Skin of body (tissue), 3 donors: ENCODE measurements around the gene MORF4L1. TPM values are rescaled to one million over a fixed set of nuclear protein-coding genes. Genes with fewer than 3 reads are reported as not detected.

ENCODE experiments used
- DNase-seq: peaks from one replicate; lab custom pipeline; 2025; lab: John Stamatoyannopoulos, UW
- small RNA-seq: library from RNA; depleted of rRNA; stranded (forward); fragments of <200 nt; gene quantifications from one replicate; pipeline ENCODE3, GENCODE V24; 2014; ENCODE audit warnings: low replicate concordance
- total RNA-seq: library from RNA; depleted of rRNA; stranded (reverse); fragments of >200 nt; gene quantifications from one replicate; pipeline ENCODE4 v1.2.3, GENCODE V29; 2014

The MORF4L1 gene
- total RNA-seq, 1 donor from 2014 or later: 440 TPM

DNA sequence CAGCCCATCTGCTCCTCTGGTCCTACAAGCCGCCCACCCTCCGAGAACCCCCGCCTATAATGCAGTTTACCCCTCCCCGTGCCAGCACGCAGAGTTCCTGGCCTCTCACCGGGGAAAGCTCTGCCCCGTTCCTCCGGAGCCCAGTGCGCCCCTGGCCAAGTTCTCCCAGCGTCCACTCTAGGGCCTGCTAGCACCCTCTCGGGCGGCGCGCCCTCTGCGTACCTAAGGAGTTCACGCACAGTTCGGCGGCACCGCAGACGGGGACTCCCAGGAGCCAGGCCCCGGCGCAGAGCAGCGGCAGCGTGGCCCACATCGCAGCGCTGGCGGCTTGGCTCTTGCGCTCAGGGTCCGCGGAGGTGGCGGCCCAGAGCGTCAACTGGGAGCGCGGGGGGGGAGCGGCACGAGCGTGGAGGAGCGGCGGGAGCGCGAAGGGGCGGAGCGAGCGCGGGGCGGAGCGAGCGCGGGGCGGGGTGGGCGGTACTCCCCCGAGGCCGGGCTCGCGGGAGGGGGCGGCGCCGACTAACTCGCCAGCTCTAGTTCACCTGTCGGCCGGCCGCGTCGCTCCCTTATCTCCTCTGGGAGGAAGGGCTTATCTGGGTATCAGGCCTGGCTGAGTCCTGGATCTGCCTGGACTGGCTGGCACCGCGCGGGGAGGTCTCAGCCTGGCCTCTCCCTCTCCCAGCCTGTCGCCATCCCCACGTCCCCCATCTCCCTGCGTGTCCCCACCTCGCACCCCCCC is 72.1 kb downstream of the MORF4L1 start, which contains the start of gene CTSH:
Gene CTSH, minus strand, starts transcription at position 378 of the 739 bp plus-strand sequence. Its CDS starts 65 bp downstream, at position 313.
- no peak for DNase-seq

GRCh38 chr15:78946493-78946892 is 73.8 kb downstream of the MORF4L1 start:
- no peak for DNase-seq

GRCh38 chr15:78947506-78947905 is 74.8 kb downstream of the MORF4L1 start:
- DNase-seq: no peak

Small RNAs within 50 kb of the gene (small RNA-seq; reads per million reads assigned to genes)
- gene RNU6-415P: not detected

Other genes starting within 250 kb of the MORF4L1 start
- gene CHRNB4, start 231.7 kb upstream of the MORF4L1 start, total RNA-seq: not detected
- gene ADAMTS7, start 61.4 kb upstream of the MORF4L1 start, total RNA-seq: 6.6 TPM
- 32.7 TPM for gene CTSH, start 72.2 kb downstream of the MORF4L1 start, total RNA-seq
- gene RASGRF1, start 217.9 kb downstream of the MORF4L1 start, total RNA-seq: 0.30 TPM